ENCODE data around the gene TMEM61. TPM values are rescaled to one million over a fixed set of nuclear protein-coding genes. Genes with fewer than 3 reads are reported as not detected.
"Not testable (repeated sequence)": the region's sequence is repeated elsewhere in the genome, so short reads cannot be mapped to it uniquely, and the experiment has no call there.

TMEM61 gene
- total RNA-seq, 2 donors from 2014 or later, result 2.0 to 3.6 TPM

DNA sequence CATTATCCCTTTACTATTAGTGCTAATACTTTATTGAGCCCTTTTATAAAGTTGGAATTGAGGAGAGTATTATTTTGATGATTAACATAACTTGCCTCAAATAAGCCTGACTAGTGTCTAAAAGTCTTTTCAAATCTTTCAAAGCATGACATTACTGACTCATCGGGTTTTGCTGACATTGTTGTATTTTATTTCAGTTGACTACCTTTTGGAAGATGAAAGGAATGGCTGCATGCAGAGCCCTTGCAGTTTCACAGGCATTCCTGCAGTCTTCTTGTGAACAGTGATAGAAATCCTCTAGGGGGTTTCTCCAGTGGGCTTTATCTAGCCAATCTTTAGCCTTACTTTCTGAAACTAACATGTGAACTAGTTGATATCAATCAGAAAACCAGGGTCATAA is 43.0 kb upstream of the TMEM61 start:
- intact Hi-C loops (cut with DNase I), result no loop called here
- Histone ChIP-seq H3K4me3 (no peak overlapping the region), H3K36me3 (replicated peaks in 1 of 2; ENCODE audit: insufficient read depth in 1 of 2, low read depth in 2 of 2) (no peaks in the 10 kb centered on the region), H3K4me1 (no peaks in the 10 kb centered on the region), H3K9me3 (no peaks in the 10 kb centered on the region), H3K27ac (no peak overlapping the region), H3K27me3 (no peaks in the 10 kb centered on the region)
- TF ChIP-seq, protein P1, sequence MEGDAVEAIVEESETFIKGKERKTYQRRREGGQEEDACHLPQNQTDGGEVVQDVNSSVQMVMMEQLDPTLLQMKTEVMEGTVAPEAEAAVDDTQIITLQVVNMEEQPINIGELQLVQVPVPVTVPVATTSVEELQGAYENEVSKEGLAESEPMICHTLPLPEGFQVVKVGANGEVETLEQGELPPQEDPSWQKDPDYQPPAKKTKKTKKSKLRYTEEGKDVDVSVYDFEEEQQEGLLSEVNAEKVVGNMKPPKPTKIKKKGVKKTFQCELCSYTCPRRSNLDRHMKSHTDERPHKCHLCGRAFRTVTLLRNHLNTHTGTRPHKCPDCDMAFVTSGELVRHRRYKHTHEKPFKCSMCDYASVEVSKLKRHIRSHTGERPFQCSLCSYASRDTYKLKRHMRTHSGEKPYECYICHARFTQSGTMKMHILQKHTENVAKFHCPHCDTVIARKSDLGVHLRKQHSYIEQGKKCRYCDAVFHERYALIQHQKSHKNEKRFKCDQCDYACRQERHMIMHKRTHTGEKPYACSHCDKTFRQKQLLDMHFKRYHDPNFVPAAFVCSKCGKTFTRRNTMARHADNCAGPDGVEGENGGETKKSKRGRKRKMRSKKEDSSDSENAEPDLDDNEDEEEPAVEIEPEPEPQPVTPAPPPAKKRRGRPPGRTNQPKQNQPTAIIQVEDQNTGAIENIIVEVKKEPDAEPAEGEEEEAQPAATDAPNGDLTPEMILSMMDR (IDR thresholded peaks at IDR 0.05), result no peak
- TF ChIP-seq POLR2A (IDR thresholded peaks at IDR 0.05), result no peak
- WGBS, 2 donors, result 52 to 63% methylated on average over 1 of the region's 1 CpG
- DNase-seq (no peak), ATAC-seq (no peak)

DNA sequence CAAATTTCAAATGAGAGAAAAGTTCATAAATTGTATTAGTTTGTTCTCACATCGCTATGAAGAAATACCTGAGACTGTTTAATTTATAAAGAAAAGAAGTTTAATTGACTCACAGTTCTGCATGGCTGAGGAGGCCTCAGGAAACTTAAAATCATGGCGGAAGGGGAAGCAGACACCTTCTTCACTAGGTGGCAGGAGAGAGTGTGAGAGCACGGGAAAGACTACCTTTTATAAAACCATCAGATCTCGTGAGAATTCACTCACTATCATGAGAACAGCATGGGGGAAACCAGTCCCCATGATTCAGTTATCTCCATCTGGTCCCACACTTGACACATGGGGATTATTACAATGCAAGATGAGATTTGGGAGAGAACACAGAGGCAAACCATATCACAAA is 41.5 kb upstream of the TMEM61 start:
- H3K27ac ChIP-seq; H3K9me3 ChIP-seq; H3K4me1 ChIP-seq; ATAC-seq; DNase-seq; H3K4me3 ChIP-seq; H3K36me3 ChIP-seq (replicated peaks in 1 of 2; ENCODE audit: insufficient read depth in 1 of 2, low read depth in 2 of 2); intact Hi-C loops (cut with DNase I); H3K27me3 ChIP-seq: not testable (repeated sequence)
- WGBS, 2 donors, result 70 to 71% methylated on average over 4 of the region's 4 CpGs

DNA sequence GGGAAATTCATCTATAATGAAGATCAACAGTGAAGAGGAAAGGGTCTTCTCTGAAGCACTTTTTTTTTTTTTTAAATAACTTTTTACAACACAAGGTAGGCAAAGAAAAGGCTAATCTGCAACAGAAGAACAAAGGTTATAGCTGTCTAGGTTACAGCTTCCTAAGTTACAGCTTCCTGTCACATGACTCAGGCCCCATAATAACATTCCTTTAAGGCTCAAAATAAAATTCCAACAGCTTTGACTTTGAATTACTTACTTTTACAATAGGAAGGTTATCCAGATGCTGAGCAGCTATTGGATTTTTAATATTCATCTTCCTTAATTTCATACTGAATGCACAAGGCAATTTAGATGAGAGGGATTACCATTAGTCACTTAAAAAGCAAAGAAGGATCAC is 40.4 kb upstream of the TMEM61 start:
- H3K27ac ChIP-seq, result no peak overlapping the region
- no peaks in the 10 kb centered on the region for H3K36me3 ChIP-seq (replicated peaks in 1 of 2; ENCODE audit: insufficient read depth in 1 of 2, low read depth in 2 of 2)
- H3K27me3 ChIP-seq, result no peaks in the 10 kb centered on the region
- peaks cover 3% of the 10 kb centered on the region for H3K4me1 ChIP-seq
- no peaks in the 10 kb centered on the region for H3K9me3 ChIP-seq
- ATAC-seq, result no peak
- no peak overlapping the region for H3K4me3 ChIP-seq
- intact Hi-C loops (cut with DNase I), result no loop called here
- TF ChIP-seq, protein P1 (IDR thresholded peaks at IDR 0.05), result no peak
- no peak for TF ChIP-seq POLR2A (IDR thresholded peaks at IDR 0.05)
- DNase-seq, result no peak

DNA sequence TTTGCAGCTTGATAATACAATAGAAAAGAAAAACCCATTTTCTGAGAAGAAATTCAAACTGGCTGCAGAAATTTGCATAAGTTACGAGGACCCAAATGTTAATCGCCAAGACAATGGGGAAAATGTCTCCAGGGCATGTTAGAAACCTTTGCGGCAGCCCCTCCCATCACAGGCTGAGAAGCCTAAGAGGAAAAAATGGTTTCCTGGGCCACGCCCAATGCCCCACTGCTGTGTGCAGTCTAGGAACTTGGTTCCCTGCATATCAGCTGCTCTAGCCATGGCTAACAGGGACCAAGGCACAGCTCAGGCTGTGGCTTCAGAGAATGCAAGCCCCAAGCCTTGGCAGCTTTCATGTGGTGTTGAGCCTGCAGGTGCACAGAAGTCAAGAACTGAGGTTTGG is 37.5 kb upstream of the TMEM61 start:
- H3K4me3 ChIP-seq, result no peak overlapping the region
- no peak for TF ChIP-seq POLR2A (IDR thresholded peaks at IDR 0.05)
- TF ChIP-seq, protein P1 (IDR thresholded peaks at IDR 0.05), result no peak
- intact Hi-C loops (cut with DNase I), result no loop called here
- DNase-seq (no peak), ATAC-seq (no peak)
- peaks cover 6% of the 10 kb centered on the region for H3K4me1 ChIP-seq
- no peak overlapping the region for H3K27ac ChIP-seq
- no peaks in the 10 kb centered on the region for H3K27me3 ChIP-seq
- H3K9me3 ChIP-seq, result no peaks in the 10 kb centered on the region
- WGBS, 2 donors, result 92 to 96% methylated on average over 4 of the region's 4 CpGs
- H3K36me3 ChIP-seq (replicated peaks in 1 of 2; ENCODE audit: insufficient read depth in 1 of 2, low read depth in 2 of 2), result no peaks in the 10 kb centered on the region

DNA sequence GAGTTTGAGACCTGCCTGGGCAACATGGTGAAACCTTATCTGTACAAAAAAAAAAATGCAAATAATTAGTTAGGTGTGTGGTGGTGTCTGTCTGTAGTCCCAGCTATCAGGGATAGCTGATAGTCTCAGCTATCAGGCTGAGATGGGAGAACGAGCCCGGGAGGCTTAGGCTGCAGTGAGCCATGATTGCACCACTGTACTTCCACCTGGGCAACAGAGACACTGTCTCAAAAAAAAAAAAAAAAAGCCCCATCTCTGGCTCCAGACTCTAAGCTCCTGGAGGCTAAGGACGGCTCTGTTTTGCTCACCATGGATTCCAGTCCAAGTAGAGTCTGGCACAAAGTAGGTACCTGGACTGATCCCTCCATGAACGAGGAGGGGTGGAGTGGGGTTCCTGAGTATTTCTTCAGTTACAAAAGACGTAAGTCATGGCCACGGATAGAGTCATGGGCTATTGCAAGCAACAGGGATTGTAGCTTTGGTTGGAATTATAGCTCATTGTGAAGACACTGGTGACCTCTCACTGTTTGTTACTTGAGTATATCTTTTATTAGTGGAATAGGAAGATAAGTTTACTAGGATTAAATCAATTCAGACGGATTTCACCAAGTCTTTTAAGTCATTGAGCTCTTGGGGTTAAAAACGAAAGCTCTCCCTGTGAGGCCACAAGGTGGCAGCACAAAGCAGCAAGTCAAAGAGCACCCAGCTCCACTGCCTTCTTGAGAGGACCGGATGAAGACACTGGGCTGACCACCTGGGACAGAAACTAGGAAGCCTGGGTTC is 35.6 kb upstream of the TMEM61 start:
- intact Hi-C loops (cut with DNase I), result no loop called here
- DNase-seq, result peak; percentile 74 to 86 (median 81)
- Histone ChIP-seq H3K4me3 (no peak overlapping the region), H3K9me3 (no peaks in the 10 kb centered on the region), H3K4me1 (peaks cover 6% of the 10 kb centered on the region), H3K27me3 (no peaks in the 10 kb centered on the region), H3K36me3 (replicated peaks in 1 of 2; ENCODE audit: insufficient read depth in 1 of 2, low read depth in 2 of 2) (no peaks in the 10 kb centered on the region), H3K27ac (no peak overlapping the region)
- no peak for TF ChIP-seq POLR2A (IDR thresholded peaks at IDR 0.05)
- TF ChIP-seq, protein P1 (IDR thresholded peaks at IDR 0.05), result peak; percentile 67 to 90 (median 75)
- ATAC-seq, result peak; percentile 70
- WGBS, 2 donors, result 21 to 35% methylated on average over 9 of the region's 9 CpGs
